Osteocyte (in vitro differentiated cells): ENCODE measurements around the gene PDE11A. TPM values are rescaled to one million over a fixed set of nuclear protein-coding genes. Genes with fewer than 3 reads are reported as not detected.
"Not testable (repeated sequence)": the region's sequence is repeated elsewhere in the genome, so short reads cannot be mapped to it uniquely, and the experiment has no call there.

Experiments used
- DNase-seq: peaks from one replicate; pipeline ENCODE4 v3.0.0; 2021; ENCODE audit warnings: mixed read lengths; ENCODE audit not compliant: unreplicated experiment; ENCODE audit errors: extremely low spot score
- H3K27ac Mint-ChIP-seq: one replicate; pipeline ENCODE4 v1.8.0; 2021; ENCODE audit warnings: mild to moderate bottlenecking, mixed read lengths; ENCODE audit not compliant: unreplicated experiment
- H3K27me3 Mint-ChIP-seq: one replicate; pipeline ENCODE4 v1.8.0; 2021; ENCODE audit warnings: mixed read lengths; ENCODE audit not compliant: unreplicated experiment
- H3K36me3 Mint-ChIP-seq: one replicate; pipeline ENCODE4 v1.8.0; 2021; ENCODE audit warnings: mixed read lengths; ENCODE audit not compliant: unreplicated experiment
- H3K4me1 Mint-ChIP-seq: one replicate; pipeline ENCODE4 v1.8.0; 2021; ENCODE audit warnings: mixed read lengths; ENCODE audit not compliant: unreplicated experiment
- H3K4me3 Mint-ChIP-seq: one replicate; pipeline ENCODE4 v1.8.0; 2021; ENCODE audit warnings: mild to moderate bottlenecking, moderate library complexity, mixed read lengths; ENCODE audit not compliant: unreplicated experiment
- H3K9me3 Mint-ChIP-seq: one replicate; pipeline ENCODE4 v1.8.0; 2021; ENCODE audit warnings: mixed read lengths; ENCODE audit not compliant: unreplicated experiment
- total RNA-seq: library from RNA; stranded (reverse); gene quantifications from 2 replicates; pipeline ENCODE4 v1.2.1, GENCODE V29; 2021
- TF ChIP-seq, protein P1 (sequence below): fragments of 200-600 bp; sonication (generic); IDR thresholded peaks from 2 replicates; pipeline ENCODE4 v1.5.0; 2021; ENCODE audit warnings: antibody characterized with exemption, mild to moderate bottlenecking, moderate library complexity

Gene PDE11A
- total RNA-seq, 1 donor from 2014 or later, result 0.05 TPM

DNA sequence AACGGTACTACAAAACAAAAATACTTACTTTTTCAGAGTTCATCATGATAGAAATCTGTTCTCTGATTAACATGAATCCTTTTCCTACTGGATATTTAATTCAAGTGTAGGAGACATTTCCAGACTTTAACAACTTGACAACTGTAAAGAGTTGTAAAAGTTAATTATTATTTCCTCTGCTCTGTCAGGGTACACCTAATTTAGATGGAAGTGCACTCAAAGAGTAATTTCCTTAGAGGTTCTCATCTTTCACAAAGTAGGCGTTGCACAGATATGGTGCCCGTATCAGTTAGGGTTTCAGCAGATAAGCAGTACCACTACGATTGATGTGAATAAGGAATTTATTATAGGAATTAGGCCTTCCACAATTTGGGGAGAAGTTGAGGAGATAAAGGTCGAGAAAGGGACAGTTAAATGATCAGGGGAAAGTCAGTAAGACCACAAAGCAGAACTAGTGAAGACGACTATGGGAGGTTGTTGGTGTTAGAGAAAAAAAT is 16.2 kb upstream of the PDE11A start:
- TF ChIP-seq, protein P1, sequence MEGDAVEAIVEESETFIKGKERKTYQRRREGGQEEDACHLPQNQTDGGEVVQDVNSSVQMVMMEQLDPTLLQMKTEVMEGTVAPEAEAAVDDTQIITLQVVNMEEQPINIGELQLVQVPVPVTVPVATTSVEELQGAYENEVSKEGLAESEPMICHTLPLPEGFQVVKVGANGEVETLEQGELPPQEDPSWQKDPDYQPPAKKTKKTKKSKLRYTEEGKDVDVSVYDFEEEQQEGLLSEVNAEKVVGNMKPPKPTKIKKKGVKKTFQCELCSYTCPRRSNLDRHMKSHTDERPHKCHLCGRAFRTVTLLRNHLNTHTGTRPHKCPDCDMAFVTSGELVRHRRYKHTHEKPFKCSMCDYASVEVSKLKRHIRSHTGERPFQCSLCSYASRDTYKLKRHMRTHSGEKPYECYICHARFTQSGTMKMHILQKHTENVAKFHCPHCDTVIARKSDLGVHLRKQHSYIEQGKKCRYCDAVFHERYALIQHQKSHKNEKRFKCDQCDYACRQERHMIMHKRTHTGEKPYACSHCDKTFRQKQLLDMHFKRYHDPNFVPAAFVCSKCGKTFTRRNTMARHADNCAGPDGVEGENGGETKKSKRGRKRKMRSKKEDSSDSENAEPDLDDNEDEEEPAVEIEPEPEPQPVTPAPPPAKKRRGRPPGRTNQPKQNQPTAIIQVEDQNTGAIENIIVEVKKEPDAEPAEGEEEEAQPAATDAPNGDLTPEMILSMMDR, result no peak
- Mint-ChIP-seq H3K36me3 (no peaks in the 10 kb centered on the region), H3K27ac (no peak overlapping the region), H3K27me3 (peaks cover 32% of the 10 kb centered on the region), H3K4me1 (no peaks in the 10 kb centered on the region), H3K9me3 (no peaks in the 10 kb centered on the region), H3K4me3 (no peak overlapping the region)
- no peak for DNase-seq

DNA sequence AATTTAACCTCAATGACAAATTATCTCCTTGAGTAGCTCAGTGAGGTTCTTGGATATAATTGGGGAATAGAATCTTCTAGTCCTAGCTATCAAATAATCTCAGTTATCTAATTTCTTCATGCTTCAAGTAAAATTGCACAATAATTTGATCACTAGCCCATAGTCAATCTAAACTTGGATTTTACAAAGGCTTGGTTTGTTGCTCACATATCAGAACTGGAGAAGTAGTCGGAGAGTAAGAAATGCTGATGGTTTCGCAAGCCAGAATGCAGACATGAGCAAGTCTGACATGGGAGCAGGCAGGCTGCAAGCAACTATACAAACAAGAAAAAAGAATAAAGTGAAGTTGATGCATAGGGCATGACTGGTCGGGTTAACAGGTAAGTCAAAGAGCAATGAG is 11.7 kb upstream of the PDE11A start:
- no peak for DNase-seq
- Mint-ChIP-seq H3K4me1 (no peaks in the 10 kb centered on the region), H3K27me3 (peaks cover 44% of the 10 kb centered on the region), H3K27ac (no peak overlapping the region), H3K36me3 (no peaks in the 10 kb centered on the region), H3K9me3 (no peaks in the 10 kb centered on the region), H3K4me3 (no peak overlapping the region)
- TF ChIP-seq, protein P1, result no peak

GRCh38 chr2:178082408-178083045 is 9.9 kb upstream of the PDE11A start:
- Mint-ChIP-seq H3K4me1 (no peaks in the 10 kb centered on the region), H3K9me3 (no peaks in the 10 kb centered on the region), H3K4me3 (no peak overlapping the region), H3K36me3 (no peaks in the 10 kb centered on the region), H3K27ac (no peak overlapping the region), H3K27me3 (peaks cover 42% of the 10 kb centered on the region)
- DNase-seq, result no peak
- TF ChIP-seq, protein P1, result no peak

- H3K27ac Mint-ChIP-seq, H3K4me1 Mint-ChIP-seq, H3K9me3 Mint-ChIP-seq, H3K4me3 Mint-ChIP-seq, H3K36me3 Mint-ChIP-seq, DNase-seq: not testable (repeated sequence)
- peaks cover 36% of the 10 kb centered on the region for H3K27me3 Mint-ChIP-seq
These were observed 6.7 kb upstream of the PDE11A start for GRCh38 chr2:178079279-178079678.

DNA sequence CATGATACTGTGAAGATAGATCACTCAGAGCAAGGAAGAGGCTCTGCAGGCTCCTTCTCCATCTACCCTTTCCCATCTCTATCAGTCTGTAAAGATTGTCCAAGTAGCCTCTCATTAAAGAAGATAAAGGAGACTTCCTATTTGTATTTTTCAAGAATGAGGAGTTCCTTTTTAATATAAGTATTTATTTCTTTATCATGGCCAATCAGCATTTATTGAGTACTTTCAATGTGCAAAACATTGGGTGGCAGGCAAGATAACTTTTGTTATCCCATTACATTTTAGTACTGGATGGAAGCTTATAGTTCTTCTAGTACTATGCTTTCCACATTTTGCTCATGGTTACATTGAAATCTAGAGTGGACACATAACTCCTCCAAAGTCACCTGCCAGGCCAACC is 3.6 kb upstream of the PDE11A start:
- TF ChIP-seq, protein P1, result no peak
- H3K9me3 Mint-ChIP-seq, result no peaks in the 10 kb centered on the region
- no peak for DNase-seq
- H3K27ac Mint-ChIP-seq, result no peak overlapping the region
- H3K36me3 Mint-ChIP-seq, result no peaks in the 10 kb centered on the region
- H3K4me3 Mint-ChIP-seq, result no peak overlapping the region
- H3K4me1 Mint-ChIP-seq, result peaks cover 12% of the 10 kb centered on the region
- H3K27me3 Mint-ChIP-seq, result peaks cover 50% of the 10 kb centered on the region
